ENCODE results near the gene SLC4A5. TPM values are rescaled to one million over a fixed set of nuclear protein-coding genes. Genes with fewer than 3 reads are reported as not detected.
A peak's percentile ranks its signal among the peaks of the same experiment; 100 is the strongest.

The SLC4A5 gene
- total and polyA plus RNA-seq, 2 of the 8 experiments (the other 6 are each of a cell fraction or from before 2014, with no cell fraction given) = 0.42 to 0.52 TPM

DNA sequence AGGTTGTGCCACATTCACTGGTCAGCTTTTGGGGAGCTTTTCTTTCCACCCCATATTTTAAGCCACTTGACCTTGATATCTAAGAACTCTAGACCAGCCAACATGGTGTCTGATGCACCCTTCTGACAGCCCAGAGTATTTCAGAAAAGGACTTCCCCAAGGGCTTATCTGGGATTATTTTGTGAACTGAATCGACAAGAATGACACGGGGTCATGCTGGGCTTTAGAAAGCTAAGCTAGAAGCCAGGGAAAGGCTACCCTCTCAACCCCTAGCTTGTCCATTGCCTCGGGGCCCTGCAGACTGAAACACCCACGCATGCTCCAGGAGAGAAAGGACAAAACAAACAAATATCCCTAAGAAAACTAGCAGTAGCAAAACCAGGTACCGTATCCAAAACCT lies 16.0 kb downstream of the SLC4A5 start:
- no peak overlapping the region for H3K23ac ChIP-seq (ENCODE audit: insufficient read length)
- H4K8ac ChIP-seq (ENCODE audit: extremely low read depth, insufficient read depth, low read length) = no peak overlapping the region
- no peak overlapping the region for H3K27ac ChIP-seq (ENCODE audit: low read depth, low read length)
- H3K23me2 ChIP-seq (ENCODE audit: low read depth, low read length) = peaks cover 20% of the 10 kb centered on the region; the same call in 1 of the 2 replicates
- H2BK15ac ChIP-seq (ENCODE audit: low read length) = no peak overlapping the region
- H3K4me2 ChIP-seq (ENCODE audit: insufficient read depth in 1 of 2, low read depth in 2 of 2, low read length in 2 of 2) = no peak overlapping the region
- H2BK5ac ChIP-seq (ENCODE audit: low read depth, low read length) = no peak overlapping the region
- H3K56ac ChIP-seq (replicated peaks; ENCODE audit: insufficient read length, low read depth, low read length) = no peak overlapping the region
- TF ChIP-seq BACH1 (IDR thresholded peaks at IDR 0.05; ENCODE audit: low read length) (no peak), TCF12 (IDR thresholded peaks at IDR 0.05; ENCODE audit: low read depth, low read length) (no peak), YY1 (IDR thresholded peaks at IDR 0.05; ENCODE audit: low read depth, low read length) (no peak), POU5F1 (IDR thresholded peaks at IDR 0.05; ENCODE audit: low read depth, low read length) (no peak), BRCA1 (IDR thresholded peaks at IDR 0.05; ENCODE audit: low read depth, low read length) (no peak), HDAC6 (IDR thresholded peaks at IDR 0.05; ENCODE audit: low read depth, low read length) (no peak), SP2 (IDR thresholded peaks at IDR 0.05; ENCODE audit: low read length) (no peak), SRF (IDR thresholded peaks at IDR 0.05; ENCODE audit: low read depth, low read length) (no peak), KDM4A (IDR thresholded peaks at IDR 0.05; ENCODE audit: low read depth, low read length, severe bottlenecking) (no peak)
- TF ChIP-seq, protein P1, sequence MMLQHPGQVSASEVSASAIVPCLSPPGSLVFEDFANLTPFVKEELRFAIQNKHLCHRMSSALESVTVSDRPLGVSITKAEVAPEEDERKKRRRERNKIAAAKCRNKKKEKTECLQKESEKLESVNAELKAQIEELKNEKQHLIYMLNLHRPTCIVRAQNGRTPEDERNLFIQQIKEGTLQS (IDR thresholded peaks at IDR 0.05; ENCODE audit: insufficient read depth, low read depth, low read length) = no peak
- WGBS, 2 experiments (ENCODE audit: extremely low coverage in 1 of 2, insufficient coverage in 1 of 2, insufficient read length in 1 of 2, insufficient replicate concordance in 2 of 2, low coverage in 1 of 2, low lambda C conversion rate in 2 of 2, missing lambda C conversion rate in 1 of 2) = 81% methylated on average over 5 of the region's 5 CpGs; no CpG with 5 or more reads in 1 of the 2 experiments
- H3K79me2 ChIP-seq (ENCODE audit: control insufficient read depth in 1 of 2, insufficient read depth in 2 of 2, low read length in 2 of 2) = no peaks in the 10 kb centered on the region
- H3K4me1 ChIP-seq (replicated peaks in 1 of 4; ENCODE audit: control insufficient read depth in 3 of 4, insufficient read depth in 4 of 4, low read length in 3 of 4) = peaks cover 0 to 4% (median 0%) of the 10 kb centered on the region in 4 experiments; a peak in 2 of 7 replicates
- no peak overlapping the region for H2BK20ac ChIP-seq (ENCODE audit: low read length)
- no peak overlapping the region for H3K4ac ChIP-seq (replicated peaks; ENCODE audit: insufficient read length, low read depth, low read length)
- H3K9me3 ChIP-seq (ENCODE audit: insufficient read depth in 2 of 2, low read depth in 1 of 2, low read length in 1 of 2) = no peaks in the 10 kb centered on the region
- no peaks in the 10 kb centered on the region; a peak in 1 of 7 replicates for H3K27me3 ChIP-seq (replicated peaks in 1 of 4; ENCODE audit: control insufficient read depth in 3 of 4, extremely low read depth in 1 of 4, insufficient read depth in 3 of 4, low read length in 3 of 4)
- no peak overlapping the region for H3K4me3 ChIP-seq (ENCODE audit: extremely low read depth in 1 of 4, insufficient read depth in 2 of 4, low read depth in 3 of 4, low read length in 4 of 4)
- H3K36me3 ChIP-seq (ENCODE audit: control insufficient read depth in 2 of 4, insufficient read depth in 4 of 4, low read length in 3 of 4) = no peaks in the 10 kb centered on the region; a peak in 2 of 8 replicates
- peaks cover 0 to 2% of the 10 kb centered on the region in 2 experiments for H4K20me1 ChIP-seq (replicated peaks in 1 of 2; ENCODE audit: control insufficient read depth in 1 of 2, insufficient read depth in 2 of 2, low read length in 2 of 2)
- no peak overlapping the region for H2BK120ac ChIP-seq (replicated peaks; ENCODE audit: low read depth, low read length)
- H2BK12ac ChIP-seq (ENCODE audit: low read depth, low read length) = no peak overlapping the region
- no peak overlapping the region for H3K14ac ChIP-seq (ENCODE audit: insufficient read length)
- no peaks in the 10 kb centered on the region for H3K79me1 ChIP-seq (ENCODE audit: low read depth, low read length)
- no peak overlapping the region for H3K9ac ChIP-seq (replicated peaks in 1 of 4; ENCODE audit: extremely low read depth in 1 of 4, low read depth in 3 of 4, low read length in 3 of 4)
- H2AK5ac ChIP-seq (ENCODE audit: low read depth, low read length) = no peak overlapping the region
- peak in 1 of 2 experiments; percentile 16 for DNase-seq (ENCODE audit: low read depth in 1 of 2, low spot score in 2 of 2)
- no peak overlapping the region for H2AFZ ChIP-seq (ENCODE audit: low read length)
- no peak overlapping the region for H4K91ac ChIP-seq (replicated peaks; ENCODE audit: insufficient read length, low read length)
- no peak overlapping the region for H4K5ac ChIP-seq (ENCODE audit: insufficient read length, low read depth, low read length)
- ChIA-PET POLR2A (ENCODE audit: partially characterized antibody) (no interaction called here), CTCF (ENCODE audit: partially characterized antibody) (interaction anchor here (0.9 to 8.0 kb wide), 4 partner anchors 8 to 55 kb away, joined by 3 to 98 read pairs (median 4); no protein-coding TSS in a partner anchor)
- no peak overlapping the region for H3K18ac ChIP-seq (ENCODE audit: extremely low read depth, low read length)
- no peak for FAIRE-seq

Data from H1 (cell line).